Effector memory CD8-positive, alpha-beta T cell (primary cell): ENCODE measurements around the gene RNF214.
A peak's percentile ranks its signal among the peaks of the same experiment; 100 is the strongest.
"Not testable (repeated sequence)": the region's sequence is repeated elsewhere in the genome, so short reads cannot be mapped to it uniquely, and the experiment has no call there.

Experiments
- ATAC-seq: fragments of 150-1000 bp; cut with Tn5 transposase; replicated peaks from 2 replicates; pipeline ENCODE4 v1.10.0; 2021; ENCODE audit warnings: mild to moderate bottlenecking, moderate library complexity
- DNase-seq, 3 experiments: peaks; one replicate each; pipeline ENCODE4 v3.0.0; 2021
- H3K27ac Mint-ChIP-seq, 2 donors: one replicate each; pipeline ENCODE4 v1.8.0; 2022; ENCODE audit warnings: mild to moderate bottlenecking in 2 of 2, mixed read lengths in 2 of 2, moderate library complexity in 2 of 2
- H3K27me3 Mint-ChIP-seq, 2 donors: one replicate each; pipeline ENCODE4 v1.8.0; 2022; ENCODE audit warnings: mixed read lengths in 2 of 2
- H3K36me3 Mint-ChIP-seq: one replicate; pipeline ENCODE4 v1.8.0; 2022; ENCODE audit warnings: mild to moderate bottlenecking, moderate library complexity, mixed read lengths; ENCODE audit not compliant: insufficient read depth
- H3K4me1 Mint-ChIP-seq, 2 donors: one replicate each; pipeline ENCODE4 v1.8.0; 2022; ENCODE audit warnings: low read depth in 2 of 2, mixed read lengths in 2 of 2
- H3K4me3 Mint-ChIP-seq, 2 donors: one replicate each; pipeline ENCODE4 v1.8.0; 2022; ENCODE audit warnings: mild to moderate bottlenecking in 2 of 2, mixed read lengths in 2 of 2, moderate library complexity in 2 of 2
- H3K9me3 Mint-ChIP-seq, 2 donors: one replicate each; pipeline ENCODE4 v1.8.0; 2022; ENCODE audit warnings: mixed read lengths in 2 of 2

The RNF214 gene

DNA sequence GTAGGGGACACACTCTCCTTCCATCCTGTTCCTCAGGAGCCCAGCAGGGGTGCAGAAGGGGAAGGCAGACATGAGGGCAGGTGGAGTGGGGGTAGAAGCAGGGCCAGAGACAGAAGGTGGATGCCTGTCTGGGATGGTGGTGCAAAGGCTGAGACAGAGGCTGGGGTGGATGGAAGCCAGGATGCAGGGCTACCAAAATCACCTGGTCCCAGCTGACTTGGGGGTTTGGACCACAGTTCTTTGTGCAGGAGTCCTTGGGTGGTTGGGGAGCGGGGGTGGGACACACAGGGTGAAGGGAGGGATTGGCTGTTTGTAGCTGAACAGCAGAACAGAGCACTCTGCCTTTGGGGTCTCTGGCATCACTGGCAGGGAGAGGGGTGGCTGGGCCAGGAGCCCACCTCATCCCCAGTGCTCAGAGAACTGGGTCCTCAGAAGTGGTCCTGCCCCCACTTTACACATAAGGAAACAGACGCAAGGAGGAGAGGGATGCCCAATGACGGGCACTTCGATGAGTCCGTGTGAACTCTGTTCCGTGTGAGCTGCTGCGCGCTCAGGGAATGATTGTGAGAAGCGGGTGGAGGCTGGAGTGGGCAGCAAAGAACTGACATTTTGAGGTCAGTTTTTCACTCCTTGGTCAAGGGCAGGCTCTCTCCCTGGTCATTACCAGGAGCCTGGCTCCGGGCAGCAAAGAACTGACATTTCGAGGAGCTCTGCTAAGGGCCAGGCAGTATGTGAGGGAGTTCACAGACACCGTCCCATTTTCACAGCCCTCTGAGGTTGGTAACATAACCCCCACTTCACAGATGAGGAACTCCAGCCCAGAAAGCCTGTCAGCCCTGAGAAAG is 31.4 kb upstream of the RNF214 start:
- Mint-ChIP-seq H3K27me3 (no peaks in the 10 kb centered on the region), H3K4me1 (peaks cover 10 to 17% of the 10 kb centered on the region in 2 donors), H3K27ac (peak overlapping the region in 1 of 2 donors; percentile 84), H3K9me3 (no peaks in the 10 kb centered on the region), H3K36me3 (peaks cover 52% of the 10 kb centered on the region), H3K4me3 (no peak overlapping the region)
- ATAC-seq (no peak), DNase-seq (no peak)

DNA sequence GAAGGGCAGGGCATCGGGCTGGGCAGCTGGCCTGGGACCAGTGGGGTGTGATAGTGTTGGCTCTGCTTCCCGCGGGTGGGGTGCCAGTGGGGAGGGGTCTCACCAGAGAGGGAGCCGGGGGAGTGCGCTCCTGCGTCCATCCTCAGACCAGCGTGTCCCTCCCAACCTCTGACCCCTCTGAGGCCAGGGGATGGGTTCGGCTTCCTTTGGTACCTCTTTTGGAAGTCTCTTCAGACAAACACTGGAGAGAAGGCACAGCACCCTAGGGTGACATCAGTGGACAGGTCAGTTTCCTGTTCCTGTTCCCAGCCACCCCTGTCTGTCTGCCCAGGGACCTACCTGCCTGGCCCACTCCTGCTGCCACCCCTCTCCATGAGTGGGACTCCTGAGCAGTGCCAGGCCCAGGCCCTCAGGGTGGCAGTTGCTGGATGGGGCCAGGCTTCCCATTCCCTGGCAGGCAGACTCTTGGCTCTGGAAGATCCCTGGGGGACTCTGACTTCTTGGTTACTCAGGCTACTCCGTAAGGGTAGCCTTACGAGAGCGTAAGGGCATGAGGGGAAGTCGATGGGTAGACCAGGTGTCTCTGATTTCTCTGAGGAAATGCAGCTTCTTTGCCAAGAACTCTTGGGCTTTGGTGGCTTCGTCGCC is 30.7 kb upstream of the RNF214 start:
- H3K27me3 Mint-ChIP-seq: no peaks in the 10 kb centered on the region
- peak overlapping the region in 1 of 2 donors; percentile 84 for H3K27ac Mint-ChIP-seq
- no peak overlapping the region for H3K4me3 Mint-ChIP-seq

DNA sequence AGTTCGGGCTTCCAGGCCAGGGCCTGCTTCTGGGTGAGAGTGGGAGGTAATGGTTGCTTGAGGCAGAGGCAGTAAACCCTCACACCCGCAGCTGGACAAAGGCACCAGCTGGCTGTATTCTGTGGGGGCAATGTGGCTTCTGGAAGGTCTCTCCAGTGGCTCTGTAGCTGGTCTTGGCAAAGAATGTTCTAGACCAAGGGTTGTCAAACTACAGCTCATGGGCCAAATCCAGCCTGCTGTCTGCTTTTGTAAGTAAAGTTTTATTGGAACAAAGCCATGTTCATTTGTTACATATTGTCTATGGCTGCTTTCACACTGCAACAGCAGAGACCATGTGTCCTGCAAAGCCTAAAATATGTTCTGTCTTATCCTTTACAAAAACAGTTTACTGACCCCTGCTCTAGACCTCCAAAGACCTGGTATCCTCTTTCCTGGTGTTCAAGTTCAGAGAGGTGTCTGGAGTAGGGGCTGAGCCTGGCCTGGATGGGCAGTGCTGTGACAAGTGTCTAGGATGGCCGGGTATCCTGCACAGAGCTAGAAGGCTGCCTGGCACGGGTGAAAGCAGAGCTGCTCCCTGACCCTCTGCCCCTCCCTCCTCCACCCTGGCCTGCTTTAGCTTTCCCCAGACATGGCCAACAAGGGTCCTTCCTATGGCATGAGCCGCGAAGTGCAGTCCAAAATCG is 29.9 kb upstream of the RNF214 start:
- no peak overlapping the region for H3K4me3 Mint-ChIP-seq
- H3K9me3 Mint-ChIP-seq: no peaks in the 10 kb centered on the region
- H3K4me1 Mint-ChIP-seq: peaks cover 8 to 17% of the 10 kb centered on the region in 2 donors
- no peak for ATAC-seq
- no peaks in the 10 kb centered on the region for H3K27me3 Mint-ChIP-seq
- H3K27ac Mint-ChIP-seq: peak overlapping the region in 1 of 2 donors; percentile 84
- peaks cover 49% of the 10 kb centered on the region for H3K36me3 Mint-ChIP-seq
- DNase-seq: no peak

More for the DNA sequence above, 30.7 kb upstream of the RNF214 start:
- no peak for DNase-seq
- H3K36me3 Mint-ChIP-seq: peaks cover 49% of the 10 kb centered on the region
- H3K9me3 Mint-ChIP-seq: no peaks in the 10 kb centered on the region
- ATAC-seq: no peak
- H3K4me1 Mint-ChIP-seq: peaks cover 10 to 17% of the 10 kb centered on the region in 2 donors

DNA sequence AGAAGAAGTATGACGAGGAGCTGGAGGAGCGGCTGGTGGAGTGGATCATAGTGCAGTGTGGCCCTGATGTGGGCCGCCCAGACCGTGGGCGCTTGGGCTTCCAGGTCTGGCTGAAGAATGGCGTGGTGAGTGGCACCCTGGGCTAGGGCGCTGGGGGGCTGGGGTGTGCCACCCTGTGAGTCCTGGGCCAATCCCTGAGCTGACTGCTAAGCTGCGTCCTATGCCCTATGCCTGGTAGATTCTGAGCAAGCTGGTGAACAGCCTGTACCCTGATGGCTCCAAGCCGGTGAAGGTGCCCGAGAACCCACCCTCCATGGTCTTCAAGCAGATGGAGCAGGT is 29.4 kb upstream of the RNF214 start:
- DNase-seq (no peak), ATAC-seq (no peak)
- H3K36me3 Mint-ChIP-seq: peaks cover 47% of the 10 kb centered on the region
- H3K4me1 Mint-ChIP-seq: peaks cover 6 to 17% of the 10 kb centered on the region in 2 donors
- peak overlapping the region; percentile 79 to 84 for H3K27ac Mint-ChIP-seq
- H3K9me3 Mint-ChIP-seq: no peaks in the 10 kb centered on the region
- no peak overlapping the region for H3K4me3 Mint-ChIP-seq
- H3K27me3 Mint-ChIP-seq: no peaks in the 10 kb centered on the region

DNA sequence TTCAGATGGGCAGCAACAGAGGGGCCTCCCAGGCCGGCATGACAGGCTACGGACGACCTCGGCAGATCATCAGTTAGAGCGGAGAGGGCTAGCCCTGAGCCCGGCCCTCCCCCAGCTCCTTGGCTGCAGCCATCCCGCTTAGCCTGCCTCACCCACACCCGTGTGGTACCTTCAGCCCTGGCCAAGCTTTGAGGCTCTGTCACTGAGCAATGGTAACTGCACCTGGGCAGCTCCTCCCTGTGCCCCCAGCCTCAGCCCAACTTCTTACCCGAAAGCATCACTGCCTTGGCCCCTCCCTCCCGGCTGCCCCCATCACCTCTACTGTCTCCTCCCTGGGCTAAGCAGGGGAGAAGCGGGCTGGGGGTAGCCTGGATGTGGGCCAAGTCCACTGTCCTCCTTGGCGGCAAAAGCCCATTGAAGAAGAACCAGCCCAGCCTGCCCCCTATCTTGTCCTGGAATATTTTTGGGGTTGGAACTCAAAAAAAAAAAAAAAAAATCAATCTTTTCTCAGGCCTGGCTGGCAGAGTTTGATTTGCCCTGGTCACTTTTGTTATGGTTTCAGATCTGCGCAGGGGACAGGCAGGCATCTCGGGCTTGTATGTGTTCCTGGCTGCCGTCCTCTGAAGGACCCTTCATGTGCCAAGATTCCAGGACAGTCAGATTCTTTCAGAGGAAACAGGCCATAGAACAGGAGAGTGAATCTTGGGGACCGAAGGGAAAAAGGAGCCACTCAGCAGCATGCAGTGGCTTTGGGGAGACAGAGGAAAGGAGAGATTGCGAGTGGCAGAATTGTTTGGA is 28.0 kb upstream of the RNF214 start:
- no peaks in the 10 kb centered on the region for H3K9me3 Mint-ChIP-seq
- ATAC-seq (no peak), DNase-seq (no peak)
- no peaks in the 10 kb centered on the region for H3K27me3 Mint-ChIP-seq
- peaks cover 6 to 17% of the 10 kb centered on the region in 2 donors for H3K4me1 Mint-ChIP-seq
- peaks cover 44% of the 10 kb centered on the region for H3K36me3 Mint-ChIP-seq
- peak overlapping the region; percentile 1 to 84 for H3K27ac Mint-ChIP-seq
- no peak overlapping the region for H3K4me3 Mint-ChIP-seq

DNA sequence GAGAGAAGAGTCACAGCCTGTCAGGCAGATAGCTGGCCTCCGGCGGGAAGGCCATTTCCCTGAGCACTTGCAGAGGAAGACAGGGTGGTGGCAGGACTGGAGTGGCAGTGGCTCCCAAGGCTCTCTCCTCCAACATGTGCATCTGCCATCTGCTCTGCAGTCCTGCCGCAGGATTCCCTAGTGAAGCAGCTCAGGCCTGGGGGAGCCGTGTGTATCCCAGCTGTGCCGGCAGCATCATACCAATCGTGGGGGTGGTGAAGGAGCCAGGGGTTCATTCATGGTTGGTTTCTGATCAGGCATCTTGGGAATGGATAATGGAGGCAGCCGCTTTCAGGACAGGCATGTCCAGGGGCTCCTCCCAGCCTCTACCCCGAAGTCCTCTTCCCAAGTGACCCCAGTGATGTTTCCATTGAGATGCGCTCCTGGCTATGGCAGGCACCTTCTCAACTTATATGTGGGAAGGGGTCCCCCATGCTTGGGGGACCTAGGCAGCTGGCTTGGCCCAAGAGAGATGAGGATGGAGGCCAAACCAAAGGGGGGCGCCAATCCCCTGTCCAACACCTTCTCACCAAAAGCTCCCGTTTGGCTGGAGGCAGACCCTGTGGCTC is 27.2 kb upstream of the RNF214 start:
- no peak overlapping the region for H3K4me3 Mint-ChIP-seq
- H3K36me3 Mint-ChIP-seq: peaks cover 47% of the 10 kb centered on the region
- peaks cover 6 to 17% of the 10 kb centered on the region in 2 donors for H3K4me1 Mint-ChIP-seq
- H3K27ac Mint-ChIP-seq: peak overlapping the region in 1 of 2 donors; percentile 73
- H3K9me3 Mint-ChIP-seq: no peaks in the 10 kb centered on the region
- ATAC-seq (no peak), DNase-seq (no peak)
- H3K27me3 Mint-ChIP-seq: no peaks in the 10 kb centered on the region

DNA sequence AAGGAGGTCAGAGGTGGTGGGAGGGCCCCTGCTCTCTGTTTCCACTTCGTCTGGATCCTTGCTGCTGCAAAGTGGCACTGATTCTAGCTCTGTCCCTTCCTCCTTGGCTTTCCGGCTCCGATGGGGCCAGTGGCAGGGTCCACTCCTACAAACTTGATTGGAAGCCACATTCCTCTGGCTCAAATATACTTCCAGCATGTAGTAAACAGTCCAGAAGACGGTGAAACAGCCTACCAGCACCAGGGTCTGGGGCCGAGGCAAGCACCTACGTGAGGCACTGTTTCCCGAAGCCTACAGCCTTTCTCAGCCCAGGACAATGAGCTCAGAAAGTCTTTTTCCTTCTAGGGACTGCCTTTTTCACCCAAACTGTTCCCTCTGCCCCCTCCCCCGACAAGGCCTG is 26.4 kb upstream of the RNF214 start:
- not testable (repeated sequence) for H3K9me3 Mint-ChIP-seq, H3K27me3 Mint-ChIP-seq, ATAC-seq, H3K27ac Mint-ChIP-seq, DNase-seq, H3K4me3 Mint-ChIP-seq
- peaks cover 55% of the 10 kb centered on the region for H3K36me3 Mint-ChIP-seq
- H3K4me1 Mint-ChIP-seq: peaks cover 6 to 17% of the 10 kb centered on the region in 2 donors

DNA sequence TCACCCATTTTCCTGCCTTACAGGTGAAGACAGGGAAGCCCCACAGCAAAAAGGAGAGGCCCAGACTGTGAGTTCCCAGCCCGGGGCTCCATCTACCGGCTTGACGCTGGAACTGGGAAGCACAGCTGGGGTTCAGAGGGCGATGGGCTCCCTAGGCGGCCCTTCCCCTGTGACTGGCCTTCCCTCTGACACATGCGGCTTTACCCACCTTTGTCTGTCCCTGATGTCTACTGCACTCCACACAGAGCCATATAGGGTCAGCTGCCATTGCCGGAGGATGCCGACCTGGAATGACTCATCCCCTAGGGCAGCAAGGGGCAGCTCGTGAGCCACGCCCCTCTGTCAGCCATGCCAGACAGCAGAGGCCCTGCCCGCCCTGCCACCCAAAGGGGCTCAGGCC is 25.6 kb upstream of the RNF214 start:
- Mint-ChIP-seq H3K4me1 (peaks cover 10 to 17% of the 10 kb centered on the region in 2 donors), H3K36me3 (peaks cover 62% of the 10 kb centered on the region)
- H3K27me3 Mint-ChIP-seq, DNase-seq, ATAC-seq, H3K4me3 Mint-ChIP-seq, H3K27ac Mint-ChIP-seq, H3K9me3 Mint-ChIP-seq: not testable (repeated sequence)

DNA sequence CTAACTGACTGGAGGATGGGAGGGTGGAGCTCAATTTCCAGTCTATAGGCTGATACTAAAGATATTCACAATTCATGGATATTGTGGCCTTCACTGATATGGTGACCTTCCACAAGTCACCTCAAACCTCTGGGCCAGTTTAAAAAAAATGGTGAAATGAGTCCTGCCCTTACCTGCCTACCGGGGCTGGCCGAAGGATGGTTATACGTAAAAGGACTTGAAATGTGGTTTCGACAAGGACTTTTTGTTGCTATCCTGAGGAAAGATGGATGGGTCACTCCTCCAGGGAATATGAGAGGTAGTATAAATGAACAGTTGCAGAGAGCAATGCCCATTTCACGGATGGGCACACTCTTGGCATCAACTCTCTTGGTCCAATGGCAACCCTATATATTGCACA is 25.0 kb upstream of the RNF214 start:
- not testable (repeated sequence) for H3K4me3 Mint-ChIP-seq, DNase-seq

DNA sequence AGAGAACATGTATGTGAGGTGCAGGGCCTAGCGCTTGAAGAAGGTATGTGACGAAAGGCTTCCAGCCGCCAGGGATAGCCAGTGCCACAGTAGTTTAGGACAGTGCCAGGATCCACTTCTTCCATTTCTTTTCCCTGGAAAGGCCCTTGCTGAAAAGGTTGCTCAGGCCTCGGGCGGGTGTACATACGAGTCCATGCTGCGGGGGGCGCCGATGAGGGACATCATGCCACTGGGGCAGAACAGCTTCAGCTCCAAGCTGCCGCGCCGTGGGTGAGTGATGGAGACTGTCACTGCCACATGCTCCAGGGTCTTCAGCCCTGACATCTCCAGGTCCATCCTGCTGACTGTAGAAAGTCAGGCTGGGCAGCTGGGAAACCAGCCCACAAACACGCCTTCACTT is 23.8 kb upstream of the RNF214 start:
- H3K36me3 Mint-ChIP-seq: peaks cover 66% of the 10 kb centered on the region
- not testable (repeated sequence) for H3K27ac Mint-ChIP-seq, H3K27me3 Mint-ChIP-seq, ATAC-seq, H3K9me3 Mint-ChIP-seq, DNase-seq, H3K4me3 Mint-ChIP-seq
- peaks cover 11 to 17% of the 10 kb centered on the region in 2 donors for H3K4me1 Mint-ChIP-seq

More for the DNA sequence above, 25.0 kb upstream of the RNF214 start:
- H3K4me1 Mint-ChIP-seq: peaks cover 10 to 17% of the 10 kb centered on the region in 2 donors
- H3K9me3 Mint-ChIP-seq, H3K27ac Mint-ChIP-seq, H3K27me3 Mint-ChIP-seq, ATAC-seq: not testable (repeated sequence)
- H3K36me3 Mint-ChIP-seq: peaks cover 63% of the 10 kb centered on the region

DNA sequence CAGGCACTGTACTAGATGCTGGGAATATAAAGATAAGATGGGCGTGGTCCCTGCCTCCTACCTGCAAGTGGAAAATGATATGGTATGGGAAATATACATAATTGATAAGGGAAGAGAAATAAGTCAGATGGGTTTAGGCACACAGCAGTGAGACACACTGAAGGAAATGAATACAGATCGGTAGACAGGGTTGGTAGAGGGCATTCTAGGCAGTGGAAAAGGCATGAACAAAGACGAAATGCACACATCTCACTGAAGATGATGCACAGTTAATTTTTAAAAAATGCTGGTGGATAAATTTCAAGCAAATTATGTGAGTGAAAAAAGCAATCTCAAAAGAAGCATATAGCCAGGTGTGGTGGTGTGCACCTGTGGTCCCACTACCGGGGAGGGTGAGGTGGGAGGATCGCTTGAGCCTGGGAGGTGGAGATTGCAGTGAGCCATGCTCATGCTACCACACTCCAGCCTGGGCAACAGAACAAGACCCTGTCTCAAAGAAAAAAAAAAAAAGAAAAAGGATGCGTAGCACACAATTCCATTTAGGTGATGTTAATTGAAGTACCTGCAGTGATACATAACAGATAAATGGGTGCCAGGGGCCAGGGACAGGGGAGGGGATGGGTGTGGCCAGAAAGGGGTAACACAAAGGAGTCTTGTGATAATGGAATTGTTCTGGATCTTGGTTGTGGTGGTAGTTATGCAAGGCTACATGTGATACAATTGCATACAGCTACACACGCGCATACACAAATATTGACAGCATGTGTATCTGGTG is 22.9 kb upstream of the RNF214 start:
- H3K27me3 Mint-ChIP-seq, H3K9me3 Mint-ChIP-seq, H3K4me3 Mint-ChIP-seq, ATAC-seq, DNase-seq: not testable (repeated sequence)
- H3K27ac Mint-ChIP-seq: peak overlapping the region in 1 of 2 donors; percentile 35
- peaks cover 13 to 16% of the 10 kb centered on the region in 2 donors for H3K4me1 Mint-ChIP-seq
- H3K36me3 Mint-ChIP-seq: peaks cover 68% of the 10 kb centered on the region

DNA sequence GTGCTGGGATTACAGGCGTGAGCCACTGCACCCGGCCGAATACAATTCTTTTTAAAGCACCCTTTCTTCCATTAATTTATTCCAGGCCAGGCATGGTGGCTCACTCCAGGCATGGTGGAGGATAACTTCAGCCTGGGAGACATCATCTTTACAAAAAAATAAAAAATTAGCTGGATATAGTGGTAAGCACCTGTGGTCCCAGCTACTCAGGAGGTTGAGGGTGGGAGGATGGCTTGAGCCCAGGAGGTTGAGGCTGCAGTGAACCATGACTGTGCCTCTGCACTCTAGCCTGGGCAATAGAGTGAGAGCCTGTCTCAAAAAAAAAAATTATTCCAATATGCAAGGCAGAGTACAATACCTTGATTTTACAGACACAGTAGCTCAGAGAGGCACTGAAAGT is 21.9 kb upstream of the RNF214 start:
- Mint-ChIP-seq H3K36me3 (peaks cover 67% of the 10 kb centered on the region), H3K27ac (peak overlapping the region in 1 of 2 donors; percentile 35), H3K27me3 (no peaks in the 10 kb centered on the region), H3K9me3 (no peaks in the 10 kb centered on the region), H3K4me1 (peaks cover 7 to 14% of the 10 kb centered on the region in 2 donors), H3K4me3 (no peak overlapping the region)
- ATAC-seq: no peak
- no peak for DNase-seq
